ENCODE results near the gene TROAP.

The TROAP gene

DNA sequence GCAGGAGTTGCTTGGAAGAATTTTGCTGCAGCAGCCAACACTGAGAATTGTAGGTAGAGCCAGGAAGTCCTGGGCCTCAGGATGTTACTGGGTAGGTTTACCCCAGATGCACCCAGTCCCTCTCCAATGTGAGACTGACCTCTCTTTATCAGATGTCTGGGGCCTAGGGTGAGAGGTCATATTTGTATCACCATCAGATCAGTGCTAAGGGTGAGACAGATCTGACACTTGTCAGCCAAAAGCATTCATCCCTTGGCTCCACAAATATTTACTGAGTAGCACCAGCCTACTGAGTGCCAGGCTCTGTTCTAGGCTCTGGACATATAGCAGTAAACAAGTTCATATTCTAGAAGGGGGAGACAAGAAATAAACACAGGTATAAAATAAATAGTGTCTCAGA, 4.3 kb downstream of the TROAP start:
- no peak for TF ChIP-seq CTCF (IDR thresholded peaks at IDR 0.05; ENCODE audit: insufficient read depth, low read depth, low read length, missing control alignments)
- H3K4me3 ChIP-seq (ENCODE audit: low read length), result no peak overlapping the region
- DNase-seq (ENCODE audit: low read depth), result no peak

- DNase-seq (ENCODE audit: low read depth), result no peak
- no peak for TF ChIP-seq CTCF (IDR thresholded peaks at IDR 0.05; ENCODE audit: insufficient read depth, low read depth, low read length, missing control alignments)
- H3K4me3 ChIP-seq (ENCODE audit: low read length), result no peak overlapping the region
These were observed 4.8 kb downstream of the TROAP start for GRCh38 chr12:49327887-49328286.

- H3K4me3 ChIP-seq (ENCODE audit: low read length), result no peak overlapping the region
- TF ChIP-seq CTCF (IDR thresholded peaks at IDR 0.05; ENCODE audit: insufficient read depth, low read depth, low read length, missing control alignments), result no peak
- no peak for DNase-seq (ENCODE audit: low read depth)
These were observed 5.8 kb downstream of the TROAP start for GRCh38 chr12:49328816-49329215.

GRCh38 chr12:49330032-49330619, 7.1 kb downstream of the TROAP start:
- DNase-seq (ENCODE audit: low read depth), result no peak
- TF ChIP-seq CTCF (IDR thresholded peaks at IDR 0.05; ENCODE audit: insufficient read depth, low read depth, low read length, missing control alignments), result no peak
- H3K4me3 ChIP-seq (ENCODE audit: low read length), result no peak overlapping the region

- TF ChIP-seq CTCF (IDR thresholded peaks at IDR 0.05; ENCODE audit: insufficient read depth, low read depth, low read length, missing control alignments), result no peak
- no peak overlapping the region for H3K4me3 ChIP-seq (ENCODE audit: low read length)
- DNase-seq (ENCODE audit: low read depth), result no peak
These were observed 7.8 kb downstream of the TROAP start for GRCh38 chr12:49330631-49331379.

DNA sequence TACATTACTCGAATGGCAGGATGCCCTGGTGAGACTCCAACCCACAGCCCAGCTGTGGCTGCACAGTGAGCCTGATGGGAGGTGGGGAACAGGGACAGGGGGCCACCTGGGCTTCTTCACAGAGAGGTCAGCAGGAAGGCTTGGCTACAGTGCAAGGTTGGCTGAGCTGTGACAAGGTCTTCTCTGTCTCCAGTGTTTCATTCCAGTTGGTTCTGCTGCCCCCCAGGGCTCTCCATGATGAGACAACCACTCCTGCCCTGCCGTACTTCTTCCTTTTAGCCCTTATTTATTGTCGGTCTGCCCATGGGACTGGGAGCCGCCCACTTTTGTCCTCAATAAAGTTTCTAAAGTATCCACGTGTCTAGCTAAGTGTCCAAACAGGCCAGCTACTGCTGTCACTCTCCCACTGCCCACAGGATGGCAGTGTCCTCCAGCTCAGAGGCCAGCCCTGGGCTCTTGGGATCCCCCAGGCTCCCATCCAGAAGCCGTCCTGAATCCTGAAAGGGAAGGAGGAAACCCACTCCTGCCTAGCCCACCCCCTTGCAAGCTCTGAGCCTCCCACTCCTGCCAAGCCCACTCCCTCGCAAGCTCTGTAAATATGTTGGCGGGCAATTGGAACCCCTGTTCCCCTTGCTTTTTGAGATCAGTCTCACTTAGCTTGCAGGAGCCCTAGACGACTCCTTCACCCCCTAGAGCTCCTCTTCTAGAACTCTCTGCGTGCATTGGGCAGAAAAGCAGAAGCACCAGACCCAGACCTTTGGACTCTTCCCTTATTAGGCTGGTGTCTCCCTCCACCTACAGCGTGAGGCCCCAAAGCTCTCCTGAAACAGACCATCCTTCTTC, 8.5 kb downstream of the TROAP start:
- TF ChIP-seq CTCF (IDR thresholded peaks at IDR 0.05; ENCODE audit: insufficient read depth, low read depth, low read length, missing control alignments), result peak; percentile 84
- DNase-seq (ENCODE audit: low read depth), result peak; percentile 77
- no peak overlapping the region for H3K4me3 ChIP-seq (ENCODE audit: low read length)
